DOHH2 (cell line): ENCODE measurements around the gene ALG12.

Experiments
- CTCF ChIP-seq: fragments of 200-600 bp; sonication (generic); IDR thresholded peaks from one replicate; pipeline ENCODE4 v1.5.1; 2014; ENCODE audit warnings: antibody characterized with exemption, mild to moderate bottlenecking, low read depth, low read length; ENCODE audit not compliant: poor library complexity, severe bottlenecking
- EZH2phosphoT487 ChIP-seq: fragments of 200-600 bp; sonication (generic); IDR thresholded peaks from 2 replicates; pipeline ENCODE4 v1.6.1; 2017; ENCODE audit warnings: borderline replicate concordance, mild to moderate bottlenecking, antibody characterized with exemption, low read length, moderate library complexity, mixed read lengths

- no peak for TF ChIP-seq CTCF
- TF ChIP-seq EZH2phosphoT487, result no peak
Observed at GRCh38 chr22:49943405-49943765, 25.1 kb upstream of the ALG12 start.
